GM11168 (cell line): ENCODE data around the gene IFNGR1.

Source experiments
- in situ Hi-C: fragments of 300-500 bp; cut with MboI; formaldehyde crosslinking; loops from one replicate; pipeline ENCODE4 v1.12.0; 2022; ENCODE audit warnings: low sequenced_read_pairs; ENCODE audit not compliant: unreplicated experiment

IFNGR1 gene

DNA sequence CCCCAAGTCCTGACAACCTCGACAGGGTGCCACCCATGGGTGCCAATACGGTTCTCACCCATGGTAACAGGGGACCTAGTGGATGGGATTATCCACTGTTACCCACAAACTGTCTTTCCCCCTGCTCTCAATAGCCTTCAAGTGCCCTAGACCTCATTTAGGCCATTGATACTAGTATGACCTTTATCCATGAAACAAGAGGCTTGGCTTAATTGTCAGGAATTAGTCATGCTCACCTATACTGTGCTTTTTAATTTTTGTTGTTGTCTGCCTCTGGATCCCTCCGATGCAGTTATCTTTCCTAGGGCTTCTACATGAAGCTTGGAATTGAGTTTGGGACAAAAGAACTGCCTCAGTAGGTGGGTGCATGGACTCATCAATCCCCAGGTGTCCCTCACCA lies 33.9 kb downstream of the IFNGR1 start:
- in situ Hi-C loops, result no loop called here

DNA sequence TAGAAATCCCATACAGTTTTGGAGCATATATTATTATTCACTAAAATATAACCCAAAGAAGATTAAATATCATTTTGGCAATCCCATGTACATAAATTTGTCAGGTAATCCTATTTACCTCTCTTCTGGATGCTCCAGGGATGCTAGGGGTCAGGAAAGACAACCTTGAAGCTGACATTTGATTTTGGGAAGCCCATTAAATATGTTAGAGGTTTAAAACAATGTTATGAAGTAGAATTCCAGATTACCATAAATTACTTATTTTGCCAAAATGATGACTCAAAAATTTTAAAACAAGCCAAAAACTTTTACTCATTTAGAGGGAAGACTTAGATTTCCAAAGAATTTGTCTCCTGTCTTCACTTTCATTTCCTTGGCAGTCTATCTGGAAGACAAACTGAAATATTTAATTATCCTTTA lies 36.5 kb downstream of the IFNGR1 start:
- in situ Hi-C loops, result no loop called here

DNA sequence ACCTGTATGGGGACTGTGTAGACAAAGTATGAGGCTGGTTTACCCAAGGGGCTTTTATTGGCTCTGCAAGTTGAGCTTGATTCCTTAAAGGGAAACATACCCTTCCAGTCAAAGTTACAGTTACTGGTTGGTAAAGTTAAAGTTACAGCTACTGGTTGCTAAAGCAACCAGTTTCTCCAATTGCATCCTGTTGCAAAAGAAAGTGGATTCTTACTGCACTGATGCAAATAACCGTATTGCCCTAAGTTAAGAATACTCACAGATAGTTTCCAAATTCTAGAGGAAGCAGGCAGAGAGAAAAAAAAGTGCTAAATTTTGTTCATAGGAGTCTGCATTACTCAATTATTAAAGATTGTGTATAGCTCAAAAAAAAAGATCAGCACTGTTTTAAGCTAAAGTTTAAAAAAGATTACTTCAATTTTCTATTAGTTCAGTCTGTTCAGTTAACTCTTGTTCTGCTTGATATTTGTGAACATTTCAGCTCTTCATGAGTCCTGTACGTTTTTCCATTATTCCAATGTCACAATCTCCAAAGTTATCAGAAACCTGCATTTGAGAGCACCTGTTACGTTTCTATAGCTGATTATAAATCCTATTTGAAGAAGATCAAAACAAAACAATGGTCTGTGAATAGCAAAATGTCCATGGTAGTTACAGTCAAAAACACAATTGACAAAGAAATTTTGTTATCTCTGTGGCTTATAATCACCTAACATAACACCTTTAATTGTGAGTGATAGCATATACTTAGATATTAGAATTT lies 37.1 kb downstream of the IFNGR1 start:
- in situ Hi-C loops, result no loop called here

DNA sequence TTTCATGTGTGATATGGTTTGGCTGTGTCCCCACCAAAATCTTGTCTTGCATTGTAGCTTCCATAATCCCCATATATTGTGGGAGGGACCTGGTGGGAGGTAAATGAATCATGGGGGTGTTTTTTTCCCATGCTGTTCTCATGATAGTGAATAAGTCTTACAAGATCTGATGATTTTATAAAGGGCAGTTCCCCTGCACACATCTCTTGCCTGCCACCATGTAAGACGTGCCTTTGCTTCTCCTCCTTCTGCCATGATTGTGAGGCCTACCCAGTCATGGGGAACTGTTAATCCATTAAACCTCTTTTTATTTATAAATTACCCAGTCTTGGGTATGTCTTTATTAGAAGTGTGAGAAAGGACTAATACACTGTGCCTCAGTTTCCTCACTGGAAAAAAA lies 41.6 kb downstream of the IFNGR1 start:
- in situ Hi-C loops, result no loop called here

DNA sequence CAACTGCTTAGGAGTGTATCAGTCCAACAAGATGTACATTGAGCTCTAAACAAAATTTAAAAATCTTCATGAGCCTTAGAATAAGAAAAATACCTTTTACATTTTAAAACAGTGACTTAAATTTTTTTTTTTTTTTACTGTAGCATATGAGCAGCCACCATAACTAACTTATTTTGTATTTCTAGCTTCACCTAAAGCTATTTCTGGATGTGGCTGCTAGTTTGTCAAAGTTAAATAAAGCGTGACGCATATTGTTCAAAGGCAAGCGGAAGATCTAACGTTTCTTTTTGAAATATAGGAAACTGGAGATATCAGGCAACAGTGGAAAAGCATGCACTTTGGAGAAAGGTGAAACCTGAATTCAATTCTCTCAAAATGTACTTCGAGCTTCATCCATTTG lies 42.5 kb downstream of the IFNGR1 start:
- in situ Hi-C loops, result no loop called here

DNA sequence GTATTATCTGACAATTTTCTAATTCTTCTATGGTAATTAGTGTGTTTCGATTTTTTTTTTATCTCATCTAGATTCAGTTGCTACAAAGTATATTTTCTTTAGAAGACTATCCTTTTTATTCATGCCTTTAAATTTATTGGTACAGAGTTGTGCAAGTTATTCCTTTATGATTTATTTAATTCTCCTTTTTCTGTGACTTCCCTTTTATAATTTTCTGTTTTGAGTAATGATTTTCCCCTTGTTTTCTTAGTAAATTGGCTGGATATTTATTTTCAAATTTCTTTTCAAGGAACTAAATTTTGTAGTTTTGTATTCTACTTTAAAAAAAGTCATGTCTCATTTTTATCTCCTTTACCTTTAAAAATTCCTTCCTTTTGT lies 43.3 kb downstream of the IFNGR1 start:
- in situ Hi-C loops, result no loop called here

DNA sequence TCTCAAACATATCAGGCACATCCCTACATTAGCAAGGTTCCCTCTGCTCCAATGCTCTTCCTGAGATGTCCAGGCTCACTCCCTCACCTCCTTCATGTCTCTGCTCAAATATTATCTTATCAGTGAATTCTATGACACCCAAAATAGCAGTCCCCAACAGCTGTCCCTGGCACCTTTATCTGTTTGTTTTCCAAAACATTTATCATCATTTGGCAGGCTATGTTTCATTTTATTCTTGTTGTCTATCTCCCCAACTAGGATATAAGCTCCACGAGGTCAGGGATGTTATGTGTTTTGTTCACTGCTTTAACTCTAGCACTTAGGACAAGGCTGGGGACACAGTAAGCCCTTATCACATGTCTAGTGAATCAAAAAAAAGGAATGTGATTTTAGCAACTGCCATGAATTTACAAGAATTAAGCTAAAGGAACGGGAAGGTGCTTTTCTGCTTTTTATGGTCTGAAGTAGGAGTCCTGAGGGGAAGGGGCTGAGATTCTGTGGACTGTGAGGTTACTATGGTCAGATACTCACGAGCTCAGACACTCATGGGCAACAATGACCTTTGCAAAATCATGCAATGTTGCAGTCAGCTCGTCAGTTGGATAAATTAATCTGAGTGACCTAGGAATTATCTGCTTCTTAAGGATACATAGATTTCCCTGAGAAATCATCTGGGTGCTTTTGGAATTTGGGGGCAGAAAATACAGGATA lies 43.9 kb downstream of the IFNGR1 start:
- in situ Hi-C loops, result no loop called here

DNA sequence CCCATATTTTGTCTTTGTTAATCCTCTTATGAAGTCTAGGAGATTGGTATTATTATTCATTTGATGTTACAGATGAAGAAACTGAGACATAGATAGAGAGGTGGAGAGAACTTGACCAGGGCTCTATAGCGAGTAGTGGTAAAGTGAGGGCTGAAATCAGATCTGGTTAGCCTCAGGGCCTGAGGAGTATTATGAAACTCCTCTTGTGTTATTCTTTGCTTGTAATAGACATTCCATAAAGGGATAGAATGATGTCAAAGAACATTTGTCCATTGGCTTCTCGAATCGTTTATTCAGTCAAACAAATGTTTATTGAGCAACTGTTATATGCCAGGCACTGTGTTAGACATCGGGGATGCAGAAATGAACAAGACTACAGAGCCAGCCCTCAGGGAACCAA lies 45.7 kb downstream of the IFNGR1 start, which contains the start of gene IL22RA2:
Gene IL22RA2, minus strand, starts transcription at position 144 of the 400 bp plus-strand sequence. CDS start 11,895 bp downstream, outside the sequence.
- in situ Hi-C loops, result no loop called here

DNA sequence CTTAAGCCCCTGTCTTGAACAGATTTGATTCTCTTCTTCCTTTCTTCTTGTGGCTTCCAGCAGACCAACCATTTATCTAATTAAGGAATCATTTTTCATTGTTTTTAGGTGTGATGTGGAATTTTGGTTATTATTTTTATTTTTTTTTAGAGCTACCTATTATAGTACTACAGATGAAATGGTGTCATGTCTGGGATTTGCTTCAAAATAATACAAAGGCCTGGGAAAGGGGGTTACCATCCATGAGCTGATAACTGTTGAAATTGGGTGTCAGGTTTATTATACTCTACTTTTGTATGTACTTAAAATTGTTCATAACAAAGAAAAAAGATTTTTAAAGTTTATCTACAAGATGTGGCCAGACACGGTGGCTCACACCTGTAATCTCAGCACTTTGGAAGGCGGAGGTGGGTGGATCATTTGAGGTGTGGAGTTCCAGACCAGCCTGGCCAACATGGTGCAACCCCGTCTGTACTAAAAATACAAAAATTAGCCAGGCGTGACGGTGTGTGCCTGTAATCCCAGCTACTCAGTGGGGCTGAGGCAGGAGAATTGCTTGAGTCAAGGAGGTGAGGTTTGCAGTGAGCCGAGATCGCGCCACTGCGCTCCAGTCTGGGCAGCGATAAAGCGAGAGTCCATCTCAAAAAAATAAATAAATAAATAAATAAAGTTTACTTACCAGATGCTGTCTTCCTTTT lies 46.3 kb downstream of the IFNGR1 start:
- in situ Hi-C loops, result no loop called here

DNA sequence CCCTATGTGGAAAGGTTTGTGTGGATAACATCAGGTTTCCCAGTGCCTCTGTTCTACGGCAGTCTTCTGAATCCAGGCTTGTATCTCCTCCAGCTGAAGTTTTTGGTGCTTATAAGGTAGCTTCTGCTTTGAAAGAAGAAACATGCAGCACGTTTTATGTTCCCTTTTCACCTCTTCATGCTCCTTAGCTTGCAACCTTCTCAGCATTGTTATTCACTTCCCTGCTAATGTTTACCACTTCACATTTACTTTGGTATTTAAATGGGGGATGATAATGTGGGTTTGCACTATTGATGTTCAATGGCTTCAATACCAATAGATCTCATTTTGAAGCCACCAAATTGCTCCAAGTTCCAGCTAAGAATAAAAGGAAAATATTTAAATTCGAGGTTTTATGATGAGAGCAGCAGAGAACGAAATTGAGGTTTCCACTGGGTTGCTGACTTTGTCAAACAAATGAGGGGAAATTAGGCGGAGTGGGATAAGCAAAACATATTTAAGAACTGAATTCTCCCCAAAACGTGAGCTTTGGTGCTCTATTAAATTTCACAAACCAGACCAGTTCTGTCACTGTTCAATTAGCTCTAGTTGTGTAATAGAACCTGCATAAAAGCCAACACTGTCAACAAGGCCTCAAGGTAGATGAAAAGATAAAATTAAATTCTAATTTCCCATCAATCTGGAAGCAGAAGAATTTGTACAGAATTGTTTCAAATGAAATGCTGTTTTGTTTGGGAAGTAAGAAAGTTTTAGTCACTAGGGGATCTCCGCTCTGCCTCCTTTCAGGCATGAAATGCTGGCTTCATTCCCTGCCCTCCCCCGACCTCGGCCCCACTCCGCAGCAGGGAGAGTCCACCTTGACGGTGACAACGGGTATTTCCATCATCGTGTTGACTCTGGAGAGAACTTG lies 47.1 kb downstream of the IFNGR1 start:
- in situ Hi-C loops, result no loop called here

DNA sequence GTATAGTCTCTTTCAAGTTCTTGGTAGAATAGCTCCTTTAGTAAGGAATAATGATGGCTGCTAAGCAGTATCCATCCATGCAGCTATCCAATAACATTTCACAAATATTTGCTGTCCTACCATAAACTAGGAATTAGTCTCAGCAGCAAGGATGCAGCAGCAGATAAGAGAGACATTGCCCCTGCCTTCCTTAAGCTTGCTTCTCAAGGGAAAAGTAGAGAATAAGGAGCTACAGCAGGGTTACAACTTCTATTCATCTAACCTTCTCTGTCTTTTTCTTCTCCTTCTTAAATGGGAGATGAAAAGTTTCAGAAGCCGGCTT lies 48.2 kb downstream of the IFNGR1 start:
- in situ Hi-C loops, result no loop called here

DNA sequence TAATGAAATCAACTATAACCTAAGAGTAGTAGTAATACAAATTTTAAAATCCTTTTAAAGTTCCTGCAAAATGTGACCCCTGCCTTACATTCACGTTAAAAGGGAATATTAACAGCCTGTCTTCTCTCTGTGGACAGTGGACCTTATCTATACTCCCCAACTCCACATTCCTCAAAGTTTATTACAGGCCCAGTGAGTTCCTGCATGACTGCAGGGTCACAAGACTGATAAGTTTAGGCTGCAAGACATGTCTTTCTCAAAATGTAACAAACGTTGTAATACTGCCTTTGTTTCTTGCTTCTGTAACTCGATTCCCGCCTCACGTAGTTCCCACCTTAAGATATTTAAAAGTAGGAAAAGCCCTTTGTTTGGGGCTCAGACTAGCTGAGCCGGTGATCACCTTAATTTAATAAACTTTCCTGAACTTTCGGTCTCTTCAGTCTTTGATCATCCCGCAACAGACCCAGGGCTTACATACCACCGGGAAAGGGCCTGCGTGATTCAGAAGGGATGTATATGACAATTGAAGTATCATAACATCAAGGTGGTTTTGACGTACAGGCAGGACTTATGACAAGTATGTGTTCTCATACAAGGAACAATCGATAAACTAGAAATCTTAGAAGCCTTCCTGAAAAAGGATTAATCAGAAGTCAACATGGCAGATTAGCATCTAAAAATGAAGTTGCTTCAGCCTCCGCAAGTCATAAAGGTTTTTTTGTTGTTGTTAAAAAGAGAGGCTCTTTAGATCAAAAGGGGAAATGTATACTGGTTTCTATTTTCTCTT lies 48.7 kb downstream of the IFNGR1 start:
- in situ Hi-C loops, result no loop called here

DNA sequence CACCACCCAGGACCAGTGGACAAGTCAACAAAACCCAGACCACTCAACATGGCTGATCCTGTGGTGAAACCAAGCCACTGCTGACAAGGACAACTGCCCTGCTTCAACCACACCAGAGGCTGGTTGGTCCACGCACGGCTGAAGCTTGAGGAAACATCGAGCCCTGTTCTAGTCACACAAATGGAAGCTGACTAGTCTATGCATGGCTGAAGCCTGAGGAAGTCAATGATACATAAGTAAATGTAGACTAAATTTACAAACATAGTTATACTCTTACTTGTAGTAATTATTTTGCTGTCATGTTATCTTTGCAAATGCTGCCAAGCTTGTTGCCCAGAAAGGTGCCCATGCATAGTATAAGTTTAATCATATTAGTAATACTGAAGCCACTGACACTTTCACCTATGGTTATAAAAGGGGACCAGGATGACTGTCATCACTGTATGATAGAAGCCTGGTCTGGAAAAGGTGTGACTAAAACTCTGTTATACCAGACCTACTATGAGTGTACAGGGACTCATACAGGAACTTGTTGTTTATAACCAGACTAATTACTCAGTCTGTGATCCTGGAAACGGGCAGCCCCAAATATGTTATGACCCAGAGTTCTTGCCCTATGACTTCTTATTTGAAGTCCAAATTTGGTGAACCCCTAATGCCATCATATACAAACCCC lies 51.3 kb downstream of the IFNGR1 start:
- in situ Hi-C loops, result no loop called here

DNA sequence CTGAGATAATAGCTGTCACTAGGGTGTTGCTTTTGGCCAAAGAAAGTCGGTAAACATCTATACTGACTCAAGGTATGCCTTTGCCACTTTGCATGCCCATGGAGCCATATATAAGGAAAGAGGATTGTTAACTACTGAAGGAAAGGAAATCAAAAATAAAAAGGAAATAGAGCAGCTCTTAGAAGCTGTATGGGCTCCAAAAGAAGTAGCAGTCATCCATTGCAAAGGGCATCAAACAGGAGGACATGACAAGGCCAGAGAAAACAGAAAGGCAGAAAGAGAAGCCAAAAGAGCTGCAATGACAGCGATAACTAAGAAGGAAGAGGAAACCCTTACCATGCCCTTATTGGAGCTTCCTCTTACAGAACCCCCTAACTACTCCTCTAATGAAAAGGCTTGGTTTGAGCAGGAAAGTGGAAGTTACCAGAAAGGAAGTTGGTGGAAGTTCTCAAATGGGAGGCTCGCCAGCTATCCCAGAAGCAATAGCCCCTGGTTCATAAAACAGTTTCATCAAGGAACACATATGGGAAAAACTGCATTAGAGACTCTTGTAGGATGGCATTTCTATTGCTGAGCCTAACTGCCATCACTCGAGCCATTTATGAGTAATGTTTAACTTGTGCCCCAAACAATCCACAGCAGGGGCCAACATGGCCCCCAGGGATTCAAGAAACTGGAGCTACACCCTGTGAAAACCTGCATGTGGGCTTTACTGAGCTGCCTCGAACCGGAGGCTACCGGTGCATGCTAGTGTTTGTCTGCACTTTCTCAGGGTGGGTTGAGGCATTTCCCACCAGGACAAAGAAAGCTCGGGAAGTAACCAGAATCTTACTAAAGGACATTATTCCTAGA lies 52.7 kb downstream of the IFNGR1 start:
- in situ Hi-C loops, result no loop called here

DNA sequence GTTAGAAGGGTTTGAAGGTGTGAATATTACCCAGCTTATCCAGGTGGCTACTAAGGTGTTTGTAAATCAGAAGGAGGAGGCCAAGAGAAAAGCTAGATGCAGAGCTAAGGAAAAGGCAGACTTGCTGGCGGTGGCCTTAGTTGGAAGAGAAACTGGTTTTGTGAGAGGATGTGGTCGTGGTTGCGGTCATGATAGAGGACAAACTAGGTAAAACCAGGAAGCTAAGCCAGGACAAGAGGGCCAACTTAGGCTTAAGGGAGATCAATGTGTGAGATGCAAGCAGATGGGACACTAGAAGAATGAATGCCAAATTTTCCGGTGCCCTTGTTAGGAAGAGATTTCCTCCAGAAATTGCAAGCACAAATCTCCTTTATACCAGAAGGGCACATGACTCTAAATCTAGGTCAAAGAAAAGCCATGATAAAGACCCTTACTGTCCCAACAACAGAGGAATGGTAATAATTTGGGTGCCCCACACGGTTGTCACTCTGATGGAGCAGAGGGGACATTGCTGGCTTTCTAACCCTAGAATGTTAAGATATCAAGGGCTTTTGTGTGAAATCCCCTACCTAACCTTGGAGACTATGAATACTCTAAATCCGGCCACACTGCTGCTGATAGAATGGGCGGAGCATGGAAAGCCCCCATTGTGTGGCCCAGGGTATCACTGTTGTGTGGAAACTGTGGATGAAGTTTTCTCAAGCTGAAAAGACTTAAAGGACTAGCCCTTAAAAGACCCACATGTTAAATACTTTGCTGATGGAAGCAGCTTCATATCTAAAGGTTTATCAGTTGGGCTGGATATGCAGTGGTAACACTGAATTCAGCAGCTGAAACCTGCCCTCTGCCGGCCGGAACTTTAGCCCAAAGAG lies 53.6 kb downstream of the IFNGR1 start:
- in situ Hi-C loops, result no loop called here

DNA sequence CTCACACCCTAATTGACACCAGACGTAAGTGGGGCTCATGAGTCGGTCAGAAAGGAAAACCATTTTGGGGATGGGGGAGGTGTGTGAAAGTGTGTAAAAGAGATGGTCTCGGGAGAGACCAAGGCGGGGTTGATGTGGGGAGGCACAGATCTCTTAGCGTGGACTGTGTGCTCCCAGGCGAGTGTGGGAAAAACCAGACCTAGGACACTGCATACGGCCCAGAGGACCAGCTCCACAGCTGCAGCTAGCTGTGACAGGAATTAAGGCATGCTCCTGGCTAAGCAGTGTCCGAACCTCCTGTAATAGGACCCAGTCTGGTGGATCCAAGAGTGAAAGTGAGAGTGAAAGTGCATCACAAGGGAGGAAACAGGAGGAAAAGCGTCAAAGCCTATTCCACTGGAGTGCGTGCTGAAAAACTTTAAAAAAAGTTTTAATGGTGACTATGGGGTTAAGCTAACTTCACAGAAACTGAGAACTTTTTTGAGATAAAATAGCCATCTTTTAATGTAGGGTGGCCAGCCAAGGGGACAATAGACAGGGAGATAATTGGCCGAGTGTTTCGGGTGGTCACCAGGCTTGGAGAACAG lies 55.4 kb downstream of the IFNGR1 start:
- in situ Hi-C loops, result no loop called here
